AG09309 (cell line): ENCODE measurements around the gene BMPR1A.

Source experiments
- DNase-seq: peaks from one replicate; pipeline ENCODE4 v3.0.0-alpha.2; 2010; ENCODE audit warnings: low read depth
- H3K4me3 ChIP-seq: 2 replicates; pipeline ENCODE4 v1.5.1; 2011; ENCODE audit warnings: mild to moderate bottlenecking, low read depth, low read length, moderate library complexity; ENCODE audit not compliant: control insufficient read depth
- TF ChIP-seq, protein P1 (sequence below): IDR thresholded peaks from 2 replicates; pipeline ENCODE4 v1.5.1; 2011; ENCODE audit warnings: mild to moderate bottlenecking, low read depth, low read length, inconsistent platforms; ENCODE audit not compliant: insufficient read depth, control insufficient read depth; ENCODE audit errors: missing control alignments

The BMPR1A gene

DNA sequence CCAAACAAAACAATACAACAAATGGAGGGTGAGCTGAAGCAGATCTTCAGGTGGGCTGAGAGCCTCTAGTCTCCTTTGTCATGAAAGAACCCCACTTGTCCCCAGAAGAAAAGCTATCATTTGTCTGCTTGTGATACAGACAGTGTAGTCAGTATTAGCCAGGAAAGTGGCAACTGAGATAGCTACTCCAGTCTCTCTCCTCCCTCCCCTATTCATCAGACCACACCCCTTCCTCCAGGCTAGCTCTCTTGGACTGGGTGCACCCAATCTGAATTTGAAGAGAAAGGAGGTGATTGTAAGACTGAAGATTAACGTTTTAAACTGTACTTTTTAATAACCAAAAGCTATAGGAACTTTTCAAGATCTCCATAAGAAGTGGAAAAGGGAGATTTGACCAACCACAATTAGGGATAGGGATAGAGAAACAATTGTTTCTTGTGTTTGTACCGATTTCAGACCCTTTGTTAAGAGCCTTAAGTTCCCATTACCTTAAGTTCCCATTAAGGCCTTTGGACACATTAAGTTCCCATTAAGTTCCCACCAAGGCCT, 14.1 kb downstream of the BMPR1A start:
- TF ChIP-seq, protein P1, sequence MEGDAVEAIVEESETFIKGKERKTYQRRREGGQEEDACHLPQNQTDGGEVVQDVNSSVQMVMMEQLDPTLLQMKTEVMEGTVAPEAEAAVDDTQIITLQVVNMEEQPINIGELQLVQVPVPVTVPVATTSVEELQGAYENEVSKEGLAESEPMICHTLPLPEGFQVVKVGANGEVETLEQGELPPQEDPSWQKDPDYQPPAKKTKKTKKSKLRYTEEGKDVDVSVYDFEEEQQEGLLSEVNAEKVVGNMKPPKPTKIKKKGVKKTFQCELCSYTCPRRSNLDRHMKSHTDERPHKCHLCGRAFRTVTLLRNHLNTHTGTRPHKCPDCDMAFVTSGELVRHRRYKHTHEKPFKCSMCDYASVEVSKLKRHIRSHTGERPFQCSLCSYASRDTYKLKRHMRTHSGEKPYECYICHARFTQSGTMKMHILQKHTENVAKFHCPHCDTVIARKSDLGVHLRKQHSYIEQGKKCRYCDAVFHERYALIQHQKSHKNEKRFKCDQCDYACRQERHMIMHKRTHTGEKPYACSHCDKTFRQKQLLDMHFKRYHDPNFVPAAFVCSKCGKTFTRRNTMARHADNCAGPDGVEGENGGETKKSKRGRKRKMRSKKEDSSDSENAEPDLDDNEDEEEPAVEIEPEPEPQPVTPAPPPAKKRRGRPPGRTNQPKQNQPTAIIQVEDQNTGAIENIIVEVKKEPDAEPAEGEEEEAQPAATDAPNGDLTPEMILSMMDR, result no peak
- DNase-seq, result no peak
- no peak overlapping the region for H3K4me3 ChIP-seq

GRCh38 chr10:86773498-86773897, 17.1 kb downstream of the BMPR1A start:
- TF ChIP-seq, protein P1, result no peak
- DNase-seq, result no peak
- no peak overlapping the region for H3K4me3 ChIP-seq

GRCh38 chr10:86775056-86775869, 18.8 kb downstream of the BMPR1A start:
- no peak overlapping the region for H3K4me3 ChIP-seq
- TF ChIP-seq, protein P1, result no peak
- DNase-seq, result no peak

DNA sequence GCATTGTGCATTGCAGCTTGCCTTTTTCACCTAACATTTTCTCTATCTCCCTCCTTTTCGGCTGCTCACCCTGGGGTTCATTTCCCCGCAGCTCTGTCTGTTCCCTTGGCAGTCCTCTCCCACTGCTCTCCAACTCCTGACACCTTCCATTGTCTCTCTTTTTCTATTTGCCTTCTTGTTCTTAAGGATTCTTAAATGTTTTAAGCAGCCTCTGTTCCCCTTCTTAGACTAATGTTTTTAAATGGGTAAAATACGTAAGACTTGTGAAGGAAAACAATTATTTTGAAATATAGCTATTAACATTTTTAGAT, 19.4 kb downstream of the BMPR1A start:
- DNase-seq, result no peak
- no peak overlapping the region for H3K4me3 ChIP-seq
- TF ChIP-seq, protein P1, result no peak

DNA sequence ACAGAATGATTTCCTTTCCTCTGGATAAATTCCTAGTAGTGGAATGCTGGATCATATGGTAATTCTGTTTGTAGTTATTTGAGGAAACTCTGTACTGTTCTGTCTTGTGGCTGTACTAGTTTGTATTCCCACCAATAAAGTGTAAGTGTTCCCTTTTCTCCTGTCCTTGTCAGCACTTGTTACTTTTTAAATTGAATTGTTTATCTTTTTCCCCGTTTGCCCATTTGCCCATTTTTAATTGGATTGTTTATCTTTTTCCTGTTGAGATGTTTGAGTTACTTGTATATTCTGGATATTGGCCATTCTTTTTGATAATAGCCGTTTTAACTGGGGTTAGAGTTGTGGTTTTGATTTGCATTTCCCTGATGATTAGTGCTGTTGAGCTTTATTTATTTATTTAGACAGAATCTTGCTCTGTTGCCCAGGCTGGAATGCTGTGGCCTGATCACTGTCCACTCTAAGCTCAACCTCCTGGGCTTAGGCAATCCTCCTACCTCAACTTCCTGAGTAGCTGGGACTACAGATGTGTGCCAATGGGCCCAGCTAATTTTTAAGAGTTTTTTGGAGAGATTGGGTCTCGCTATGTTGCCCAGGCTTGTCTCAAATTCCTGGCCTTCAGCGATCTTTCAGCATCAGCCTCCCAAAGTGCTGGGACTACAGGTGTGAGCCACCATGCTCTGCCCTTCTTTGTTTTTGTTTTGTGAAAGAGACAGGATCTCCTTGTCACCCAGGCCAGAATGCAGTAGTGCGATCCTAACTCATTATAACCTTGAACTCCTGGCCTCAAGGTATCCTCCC, 23.0 kb downstream of the BMPR1A start:
- no peak overlapping the region for H3K4me3 ChIP-seq
- DNase-seq, result no peak
- TF ChIP-seq, protein P1, result no peak

GRCh38 chr10:86782701-86783418, 26.4 kb downstream of the BMPR1A start:
- TF ChIP-seq, protein P1, result no peak
- no peak overlapping the region for H3K4me3 ChIP-seq
- no peak for DNase-seq
